HG03439 (cell line): ENCODE results near the gene PKD2.
"Not testable (repeated sequence)": the region's sequence is repeated elsewhere in the genome, so short reads cannot be mapped to it uniquely, and the experiment has no call there.

Experiments
- ATAC-seq: cut with Tn5 transposase; IDR thresholded peaks from one replicate; pipeline ENCODE4 v1.9.1; 2021; ENCODE audit warnings: mild to moderate bottlenecking, moderate library complexity; ENCODE audit not compliant: unreplicated experiment

The PKD2 gene

DNA sequence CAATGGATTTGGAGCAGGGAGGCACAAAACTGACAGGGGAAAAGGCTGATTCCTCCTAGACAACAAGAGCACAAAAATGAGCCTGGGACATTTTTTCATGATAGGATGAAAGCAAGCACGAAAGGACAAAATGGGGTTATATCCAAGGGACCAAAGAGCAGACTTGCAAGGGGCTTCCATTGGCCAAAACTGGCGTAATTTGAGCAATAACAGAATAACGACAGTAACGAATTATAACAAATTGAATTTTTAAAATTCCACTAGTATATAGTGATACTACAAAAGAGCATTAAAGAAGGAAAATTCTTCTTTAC lies 21.6 kb upstream of the PKD2 start:
- ATAC-seq, result no peak

DNA sequence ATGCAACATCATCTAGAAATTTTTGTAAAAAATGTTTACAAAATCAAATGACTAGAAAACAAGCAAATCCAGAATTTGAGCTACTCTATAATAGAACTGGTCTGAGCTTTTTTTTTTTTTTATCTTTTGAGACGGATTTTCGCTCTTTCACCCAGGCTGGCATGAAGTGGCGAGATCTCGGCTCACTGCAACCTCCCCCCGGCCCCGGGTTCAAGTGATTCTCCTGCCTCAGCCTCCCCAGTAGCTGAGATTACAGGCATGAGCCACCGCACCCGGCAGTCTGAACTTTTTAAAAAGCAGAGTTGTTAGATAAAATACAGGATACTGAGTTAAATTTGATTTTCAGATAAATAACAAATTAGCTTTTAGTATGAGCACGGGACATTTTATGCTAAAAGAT lies 20.9 kb upstream of the PKD2 start:
- ATAC-seq, result no peak

DNA sequence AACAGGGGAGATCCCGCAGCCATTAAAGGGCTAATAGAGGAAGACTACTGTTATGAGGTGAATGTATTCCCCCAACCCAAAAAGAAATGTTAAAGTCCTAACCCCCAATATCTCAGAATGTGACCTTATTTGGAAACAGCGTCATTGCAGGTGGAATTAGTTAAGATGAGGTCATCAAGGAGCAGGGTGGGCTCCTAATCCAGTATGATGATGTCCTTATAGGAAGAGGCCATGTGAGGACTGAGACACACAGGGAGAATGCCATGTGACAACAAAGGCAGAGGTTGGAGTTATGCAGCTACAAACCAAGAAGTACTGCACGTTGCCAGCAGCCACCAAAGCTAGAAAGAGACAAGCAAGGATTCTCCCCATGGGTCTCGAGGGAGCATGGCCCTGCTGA lies 17.7 kb upstream of the PKD2 start:
- ATAC-seq, result no peak

DNA sequence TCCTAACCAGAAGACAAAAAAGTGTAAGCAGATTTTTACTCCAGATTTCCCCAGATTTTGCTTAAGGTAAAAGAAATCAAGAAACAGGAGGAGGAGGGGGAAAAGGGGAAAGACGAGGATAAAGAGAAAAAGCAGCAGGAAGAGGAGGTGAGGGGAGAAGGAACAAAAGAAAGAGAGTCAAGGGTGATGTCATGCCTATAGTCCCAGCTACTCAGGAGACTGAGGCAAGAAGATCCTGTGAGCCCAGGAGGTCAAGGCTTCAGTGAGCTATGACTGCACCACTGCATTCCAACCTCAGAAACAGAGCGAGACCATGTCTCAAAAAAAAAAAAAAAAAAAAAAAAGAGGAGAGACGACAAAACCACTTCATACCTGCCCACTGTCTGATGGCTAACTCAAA lies 12.0 kb upstream of the PKD2 start:
- no peak for ATAC-seq

DNA sequence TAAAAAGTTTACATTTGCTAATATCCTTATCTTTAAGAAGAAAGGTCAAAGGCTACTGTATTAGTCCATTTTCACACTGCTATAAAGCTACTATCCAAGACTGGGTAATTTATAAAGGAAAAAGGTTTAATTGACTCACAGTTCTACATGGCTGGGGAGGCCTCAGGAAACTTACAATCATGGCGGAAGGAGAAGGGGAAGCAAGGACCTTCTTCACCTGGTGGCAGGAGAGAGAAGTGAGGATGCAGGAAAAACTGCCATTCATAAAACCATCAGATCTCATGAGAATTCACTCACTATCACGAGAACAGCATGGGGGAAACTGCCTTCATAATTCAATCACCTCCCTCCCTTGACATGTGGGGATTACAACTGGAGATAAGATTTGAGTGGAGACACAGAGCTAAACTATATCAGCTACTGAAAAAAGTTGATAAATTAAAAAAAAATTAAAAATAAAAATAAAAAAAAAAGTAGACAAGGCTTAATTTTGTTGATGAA lies 8.2 kb upstream of the PKD2 start:
- ATAC-seq, result not testable (repeated sequence)

DNA sequence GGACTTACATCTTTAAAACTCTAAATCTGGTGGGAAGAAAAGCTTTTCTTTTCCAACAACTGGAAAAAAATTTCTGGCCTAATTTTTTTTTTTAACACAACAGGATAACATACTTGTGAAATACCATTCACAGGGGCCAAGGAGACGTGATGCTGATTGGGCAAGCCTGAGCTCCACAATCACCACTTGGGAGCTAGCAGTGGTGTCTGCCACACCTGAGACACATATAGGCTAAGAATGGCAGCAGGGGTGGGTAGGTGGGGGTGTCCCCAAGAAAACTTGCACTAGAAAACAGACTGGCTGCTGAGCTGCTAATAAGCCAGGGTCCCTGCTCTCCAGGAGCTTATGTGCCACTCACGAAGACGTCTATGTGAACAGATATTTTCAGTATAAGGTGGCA lies 5.6 kb upstream of the PKD2 start:
- no peak for ATAC-seq

- no peak for ATAC-seq
Observed at GRCh38 chr4:88002786-88003185, 4.6 kb upstream of the PKD2 start.

GRCh38 chr4:88003261-88003660 lies 4.2 kb upstream of the PKD2 start:
- ATAC-seq, result no peak

DNA sequence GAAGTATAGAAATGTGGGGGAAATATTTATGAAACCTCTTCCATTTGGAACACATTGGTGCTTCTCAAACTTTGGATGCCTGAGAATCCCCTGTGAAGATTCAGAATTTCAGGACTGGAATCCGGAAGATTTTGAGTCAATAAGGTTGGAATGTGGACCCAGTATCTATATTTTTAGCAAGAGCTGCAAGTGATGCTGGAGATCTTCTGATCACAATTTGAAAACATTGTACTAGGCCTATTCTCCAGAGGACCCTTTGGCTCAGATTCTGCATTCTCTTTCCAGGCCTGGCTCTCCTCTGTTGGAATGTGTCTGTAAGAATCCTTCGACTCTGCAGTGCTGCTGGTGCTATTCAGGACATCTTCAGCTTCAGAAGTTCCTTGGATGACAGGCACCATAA lies 2.4 kb upstream of the PKD2 start:
- ATAC-seq, result no peak

DNA sequence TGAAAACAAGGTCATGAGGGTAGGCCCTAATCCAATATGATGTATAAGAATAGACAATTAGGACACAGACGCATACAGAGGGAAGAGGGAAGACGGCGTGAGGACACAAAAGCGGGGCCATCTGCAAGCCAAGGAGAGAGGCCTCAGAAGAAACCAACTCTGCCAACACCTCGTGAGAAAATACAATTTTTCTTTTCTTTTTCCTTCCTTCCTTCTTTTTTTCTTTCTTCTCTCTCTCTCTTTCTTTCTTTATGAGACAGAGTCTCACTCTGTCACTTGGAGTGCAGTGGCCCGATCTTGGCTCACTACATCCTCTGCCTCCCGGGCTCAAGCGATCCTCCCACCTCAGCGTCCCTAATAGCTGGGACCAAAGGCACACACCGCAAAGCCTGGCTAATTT lies 1.5 kb upstream of the PKD2 start:
- ATAC-seq, result no peak

DNA sequence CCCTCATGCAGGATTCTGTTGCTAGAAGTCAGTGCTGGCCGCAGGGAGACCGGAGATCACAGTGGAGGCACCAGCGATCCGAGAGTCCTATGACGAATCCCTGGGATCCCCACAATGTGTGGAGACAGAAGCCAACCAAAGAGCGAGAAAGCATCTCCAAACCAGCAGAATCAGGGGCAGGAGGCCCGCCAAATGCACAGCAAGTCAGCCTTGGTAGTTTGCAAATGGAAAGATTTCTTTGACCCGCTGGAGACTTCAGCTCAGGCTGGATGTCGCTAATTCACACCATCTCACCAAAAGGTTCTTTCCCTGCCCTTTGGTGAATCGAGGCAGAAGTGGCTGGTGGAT lies 505 bp upstream of the PKD2 start:
- no peak for ATAC-seq

DNA sequence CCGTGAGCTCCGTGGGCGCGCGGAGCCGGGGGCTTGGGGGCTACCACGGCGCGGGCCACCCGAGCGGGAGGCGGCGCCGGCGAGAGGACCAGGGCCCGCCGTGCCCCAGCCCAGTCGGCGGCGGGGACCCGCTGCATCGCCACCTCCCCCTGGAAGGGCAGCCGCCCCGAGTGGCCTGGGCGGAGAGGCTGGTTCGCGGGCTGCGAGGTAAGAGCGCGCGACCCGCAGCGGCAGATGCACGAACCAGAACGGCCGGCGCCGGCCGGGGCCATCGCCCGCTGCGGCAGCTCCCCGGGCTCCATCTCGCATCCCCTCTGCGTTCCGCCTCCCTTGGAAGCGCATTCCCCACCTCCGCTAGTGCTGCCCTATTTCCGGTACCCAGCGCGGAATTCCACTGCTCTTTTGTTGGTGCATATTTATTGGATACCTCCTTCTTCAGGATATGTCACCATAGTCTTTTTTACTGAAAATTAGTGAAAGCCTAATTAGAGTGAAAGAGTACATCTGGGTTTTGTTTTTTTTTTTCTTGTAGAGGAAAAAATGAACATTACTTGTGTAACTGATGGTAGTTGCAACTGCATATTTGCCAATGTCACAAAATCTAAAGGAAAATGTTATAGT lies 797 bp downstream of the PKD2 start:
- peak; percentile 41 for ATAC-seq

- ATAC-seq, result no peak
Observed at GRCh38 chr4:88008743-88009171, 1.3 kb downstream of the PKD2 start.

- ATAC-seq, result no peak
Observed at GRCh38 chr4:88009871-88010270, 2.4 kb downstream of the PKD2 start.

GRCh38 chr4:88010966-88011365 lies 3.5 kb downstream of the PKD2 start:
- ATAC-seq, result no peak

DNA sequence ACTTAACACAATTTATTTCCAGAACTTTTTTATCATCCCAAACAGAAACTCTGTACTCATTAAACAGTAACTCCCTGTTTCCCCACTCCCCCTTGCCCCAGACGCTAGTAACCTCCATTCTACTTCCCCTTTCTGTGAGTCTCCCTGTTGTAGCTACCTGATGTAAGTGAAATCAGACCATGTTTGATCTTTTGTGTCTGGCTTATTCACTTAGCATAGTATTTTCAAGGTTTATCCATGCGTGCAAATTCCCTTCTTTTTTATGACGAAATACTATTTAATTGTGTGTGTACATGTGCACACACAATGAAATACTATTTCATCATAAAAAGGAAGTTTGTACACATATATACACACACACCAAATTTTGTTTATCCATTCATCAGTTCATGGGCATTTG lies 5.2 kb downstream of the PKD2 start:
- no peak for ATAC-seq

DNA sequence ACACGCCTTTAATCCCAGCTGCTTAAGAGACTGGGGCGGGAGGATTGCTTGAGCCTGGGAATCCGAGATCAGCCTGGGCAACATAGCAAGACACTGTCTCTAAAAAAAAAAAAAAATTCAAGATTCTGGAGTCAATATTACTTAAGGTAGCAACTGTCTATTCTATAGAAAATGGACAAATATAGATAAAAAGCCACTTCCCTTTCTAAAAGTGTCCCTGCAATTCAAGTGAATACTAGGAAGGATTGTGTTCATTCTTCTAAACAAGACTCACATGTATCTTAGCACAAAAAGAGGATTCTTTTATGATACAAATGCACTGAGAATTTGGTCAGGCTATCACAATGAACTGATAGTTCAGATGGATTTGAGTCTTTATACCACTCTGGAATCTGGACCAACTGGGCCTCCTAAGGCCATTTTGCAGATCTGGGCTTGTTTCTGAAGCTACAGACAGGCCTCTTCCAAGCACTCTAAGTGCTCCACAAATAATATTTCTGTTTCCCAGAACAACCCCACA lies 7.0 kb downstream of the PKD2 start:
- no peak for ATAC-seq

DNA sequence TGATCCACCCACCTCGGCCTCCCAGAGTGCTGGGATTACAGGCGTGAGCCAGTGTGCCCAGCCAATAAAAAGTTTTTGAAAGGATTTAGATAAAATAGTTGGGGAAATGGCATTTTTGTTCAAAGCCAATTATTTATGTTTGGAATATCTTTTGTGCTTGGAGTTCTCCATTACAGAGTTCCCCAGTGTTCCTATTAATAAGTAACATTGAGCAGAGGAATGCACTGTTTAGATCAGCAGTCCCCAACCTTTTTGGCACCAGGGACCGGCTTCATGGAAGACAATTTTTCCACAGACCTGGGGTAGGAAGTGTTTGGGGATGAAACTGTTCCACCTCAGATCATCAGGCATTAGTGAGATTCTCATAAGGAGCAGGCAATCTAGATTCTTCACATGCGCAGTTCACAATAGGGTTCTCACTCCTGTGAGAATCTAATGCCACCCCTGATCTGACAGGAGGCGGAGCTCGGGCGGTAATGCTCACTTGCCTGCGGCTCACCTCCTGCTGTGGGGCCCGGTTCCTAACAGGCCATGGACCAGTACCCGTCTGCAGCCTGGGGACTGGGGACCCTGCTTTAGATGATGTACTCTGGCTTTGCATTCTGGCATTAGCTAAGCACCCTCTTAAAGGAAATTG lies 8.3 kb downstream of the PKD2 start:
- ATAC-seq, result no peak

DNA sequence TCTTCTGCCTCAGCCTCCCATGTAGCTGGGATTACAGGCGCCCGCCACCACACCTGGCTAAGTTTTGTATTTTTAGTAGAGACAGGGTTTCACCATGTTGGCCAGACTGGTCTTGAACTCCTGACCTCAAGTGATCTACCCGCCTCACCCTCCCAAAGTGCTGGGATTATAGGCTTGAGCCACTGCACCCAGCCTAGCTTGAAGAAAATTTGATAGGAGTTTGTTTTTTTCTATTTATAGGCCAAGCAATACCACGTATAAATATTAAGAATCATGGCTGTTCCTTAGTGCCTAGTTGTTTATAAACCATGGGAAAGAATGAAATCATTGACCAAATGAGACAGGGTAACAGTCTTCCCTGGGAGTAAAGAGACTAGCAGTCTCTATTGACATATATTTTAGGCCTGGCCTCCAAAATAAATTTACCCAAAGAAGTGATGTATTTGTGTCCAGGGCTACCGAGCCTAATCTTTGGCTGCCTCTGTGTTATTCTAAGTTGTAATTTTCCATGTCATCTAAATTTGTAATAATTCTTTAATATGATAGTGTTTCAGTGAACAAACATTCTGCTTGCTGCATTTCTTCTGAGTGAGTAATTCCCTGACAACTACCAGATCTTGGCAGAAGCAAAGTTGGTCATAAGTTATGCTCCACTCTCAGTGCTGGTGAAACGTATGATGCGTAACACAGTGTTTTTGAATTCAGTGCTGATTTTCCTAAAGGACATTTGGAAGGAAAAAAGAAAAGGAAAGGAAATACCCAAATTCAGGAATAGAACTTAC lies 10.3 kb downstream of the PKD2 start:
- ATAC-seq, result no peak

- no peak for ATAC-seq
Observed at GRCh38 chr4:88018466-88018865, 11.0 kb downstream of the PKD2 start.

GRCh38 chr4:88021824-88022223 lies 14.4 kb downstream of the PKD2 start:
- no peak for ATAC-seq

- no peak for ATAC-seq
Observed at GRCh38 chr4:88022289-88022688, 14.9 kb downstream of the PKD2 start.
